ENCODE measurements around the gene TNRC6A. TPM values are rescaled to one million over a fixed set of nuclear protein-coding genes. Genes with fewer than 3 reads are reported as not detected.

The TNRC6A gene
- total and polyA plus RNA-seq, 9 of the 15 experiments (the other 6 are each of a cell fraction or from before 2014, with no cell fraction given): 3.4 to 32.1 (median 26.6) TPM

GRCh38 chr16:24844101-24845030, 114.9 kb downstream of the TNRC6A start (continued):
- TF ChIP-seq, protein P1, sequence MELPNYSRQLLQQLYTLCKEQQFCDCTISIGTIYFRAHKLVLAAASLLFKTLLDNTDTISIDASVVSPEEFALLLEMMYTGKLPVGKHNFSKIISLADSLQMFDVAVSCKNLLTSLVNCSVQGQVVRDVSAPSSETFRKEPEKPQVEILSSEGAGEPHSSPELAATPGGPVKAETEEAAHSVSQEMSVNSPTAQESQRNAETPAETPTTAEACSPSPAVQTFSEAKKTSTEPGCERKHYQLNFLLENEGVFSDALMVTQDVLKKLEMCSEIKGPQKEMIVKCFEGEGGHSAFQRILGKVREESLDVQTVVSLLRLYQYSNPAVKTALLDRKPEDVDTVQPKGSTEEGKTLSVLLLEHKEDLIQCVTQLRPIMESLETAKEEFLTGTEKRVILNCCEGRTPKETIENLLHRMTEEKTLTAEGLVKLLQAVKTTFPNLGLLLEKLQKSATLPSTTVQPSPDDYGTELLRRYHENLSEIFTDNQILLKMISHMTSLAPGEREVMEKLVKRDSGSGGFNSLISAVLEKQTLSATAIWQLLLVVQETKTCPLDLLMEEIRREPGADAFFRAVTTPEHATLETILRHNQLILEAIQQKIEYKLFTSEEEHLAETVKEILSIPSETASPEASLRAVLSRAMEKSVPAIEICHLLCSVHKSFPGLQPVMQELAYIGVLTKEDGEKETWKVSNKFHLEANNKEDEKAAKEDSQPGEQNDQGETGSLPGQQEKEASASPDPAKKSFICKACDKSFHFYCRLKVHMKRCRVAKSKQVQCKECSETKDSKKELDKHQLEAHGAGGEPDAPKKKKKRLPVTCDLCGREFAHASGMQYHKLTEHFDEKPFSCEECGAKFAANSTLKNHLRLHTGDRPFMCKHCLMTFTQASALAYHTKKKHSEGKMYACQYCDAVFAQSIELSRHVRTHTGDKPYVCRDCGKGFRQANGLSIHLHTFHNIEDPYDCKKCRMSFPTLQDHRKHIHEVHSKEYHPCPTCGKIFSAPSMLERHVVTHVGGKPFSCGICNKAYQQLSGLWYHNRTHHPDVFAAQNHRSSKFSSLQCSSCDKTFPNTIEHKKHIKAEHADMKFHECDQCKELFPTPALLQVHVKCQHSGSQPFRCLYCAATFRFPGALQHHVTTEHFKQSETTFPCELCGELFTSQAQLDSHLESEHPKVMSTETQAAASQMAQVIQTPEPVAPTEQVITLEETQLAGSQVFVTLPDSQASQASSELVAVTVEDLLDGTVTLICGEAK (IDR thresholded peaks at IDR 0.05): no peak
- TF ChIP-seq, protein P1 (CRISPR knock-in tag; IDR thresholded peaks at IDR 0.05): no peak
- TF ChIP-seq TFAM (CRISPR knock-in tag; conservative IDR thresholded peaks at IDR 0.05) (no peak), TGIF2 (CRISPR knock-in tag; IDR thresholded peaks at IDR 0.05) (no peak), RBM39 (optimal IDR thresholded peaks at IDR 0.05; ENCODE audit: low read depth, low read length) (no peak), TEAD4 (IDR thresholded peaks at IDR 0.05; ENCODE audit: low read length) (peak; percentile 84), TEAD4 (CRISPR knock-in tag; IDR thresholded peaks at IDR 0.05; ENCODE audit: borderline replicate concordance) (no peak), EZH2 (IDR thresholded peaks at IDR 0.05; ENCODE audit: borderline replicate concordance, low read depth, low read length) (no peak), ZNF780A (CRISPR knock-in tag; IDR thresholded peaks at IDR 0.05) (no peak), CBX5 (IDR thresholded peaks at IDR 0.05; ENCODE audit: borderline replicate concordance, low read depth) (no peak), ZNF512 (tag; IDR thresholded peaks at IDR 0.05) (no peak), ZNF766 (CRISPR knock-in tag; conservative IDR thresholded peaks at IDR 0.05) (no peak), ZNF764 (CRISPR knock-in tag; IDR thresholded peaks at IDR 0.05; ENCODE audit: low read depth) (no peak), YBX1 (IDR thresholded peaks at IDR 0.05) (no peak), ETV5 (CRISPR knock-in tag; IDR thresholded peaks at IDR 0.05; ENCODE audit: low read depth) (0 out of 2 replicates have a peak, but pooled peaks have one; percentile 23)
- TF ChIP-seq, protein P2, sequence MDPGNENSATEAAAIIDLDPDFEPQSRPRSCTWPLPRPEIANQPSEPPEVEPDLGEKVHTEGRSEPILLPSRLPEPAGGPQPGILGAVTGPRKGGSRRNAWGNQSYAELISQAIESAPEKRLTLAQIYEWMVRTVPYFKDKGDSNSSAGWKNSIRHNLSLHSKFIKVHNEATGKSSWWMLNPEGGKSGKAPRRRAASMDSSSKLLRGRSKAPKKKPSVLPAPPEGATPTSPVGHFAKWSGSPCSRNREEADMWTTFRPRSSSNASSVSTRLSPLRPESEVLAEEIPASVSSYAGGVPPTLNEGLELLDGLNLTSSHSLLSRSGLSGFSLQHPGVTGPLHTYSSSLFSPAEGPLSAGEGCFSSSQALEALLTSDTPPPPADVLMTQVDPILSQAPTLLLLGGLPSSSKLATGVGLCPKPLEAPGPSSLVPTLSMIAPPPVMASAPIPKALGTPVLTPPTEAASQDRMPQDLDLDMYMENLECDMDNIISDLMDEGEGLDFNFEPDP (CRISPR knock-in tag; IDR thresholded peaks at IDR 0.05): no peak
